CD14-positive monocyte (primary cell): ENCODE measurements around the gene FCRL5. TPM values are rescaled to one million over a fixed set of nuclear protein-coding genes. Genes with fewer than 3 reads are reported as not detected.

Experiments used
- DNase-seq, 3 donors: peaks; one replicate each; pipeline ENCODE4 v3.0.0-alpha.2; 2011 to 2022
- H2AFZ ChIP-seq: 2 replicates; pipeline ENCODE4 v1.6.0; 2012; ENCODE audit warnings: mild to moderate bottlenecking, low read depth, low read length, inconsistent platforms; ENCODE audit not compliant: insufficient read depth, poor library complexity, severe bottlenecking
- H3K27ac ChIP-seq, 2 donors: 1 replicate in 1 of 2; 2 replicates in 1 of 2; pipeline ENCODE4 v1.5.1; 2012 to 2013; ENCODE audit warnings: low read length in 2 of 2, control low read depth in 1 of 2, inconsistent platforms in 1 of 2, low read depth in 1 of 2, mild to moderate bottlenecking in 1 of 2
- H3K27me3 ChIP-seq, 2 donors: one replicate each; pipeline versions ENCODE4 v1.6.0 to v1.6.1; 2011 to 2013; ENCODE audit warnings: low read length in 2 of 2; ENCODE audit not compliant: control insufficient read depth in 2 of 2, insufficient read depth in 2 of 2
- H3K36me3 ChIP-seq, 2 donors: replicated peaks in 1 of 2; 1 replicate in 1 of 2; 2 replicates in 1 of 2; pipeline versions ENCODE4 v1.5.1 to v1.6.1; 2012 to 2013; ENCODE audit warnings: low read length in 2 of 2, control low read depth in 1 of 2, inconsistent platforms in 1 of 2, mild to moderate bottlenecking in 1 of 2; ENCODE audit not compliant: insufficient read depth in 2 of 2, control insufficient read depth in 1 of 2
- H3K4me1 ChIP-seq, 2 donors: 1 replicate in 1 of 2; 2 replicates in 1 of 2; pipeline versions ENCODE4 v1.5.1 to v1.6.1; 2012 to 2013; ENCODE audit warnings: low read length in 2 of 2, control low read depth in 1 of 2, inconsistent platforms in 1 of 2, mild to moderate bottlenecking in 1 of 2, moderate library complexity in 1 of 2; ENCODE audit not compliant: insufficient read depth in 2 of 2, control insufficient read depth in 1 of 2
- H3K4me2 ChIP-seq: replicated peaks from 2 replicates; pipeline ENCODE3; 2012; ENCODE audit warnings: low read length, moderate library complexity, mild to moderate bottlenecking; ENCODE audit not compliant: poor library complexity, severe bottlenecking; ENCODE audit errors: extremely low read depth
- H3K4me3 ChIP-seq, 3 experiments: fragments of 200-600 bp in 1 of 3; sonication (generic) in 1 of 3; replicated peaks in 1 of 3; 1 replicate in 2 of 3; 2 replicates in 1 of 3; pipeline ENCODE4 v1.5.1; 2011 to 2013; ENCODE audit warnings: low read length in 3 of 3, mild to moderate bottlenecking in 3 of 3, control low read depth in 2 of 3, low read depth in 2 of 3, inconsistent platforms in 1 of 3, moderate library complexity in 1 of 3
- H3K79me2 ChIP-seq: 2 replicates; pipeline ENCODE4 v1.6.0; 2012; ENCODE audit warnings: mild to moderate bottlenecking, control low read depth, inconsistent platforms, low read length, moderate library complexity; ENCODE audit not compliant: insufficient read depth
- H3K9ac ChIP-seq: 2 replicates; pipeline ENCODE4 v1.6.0; 2017; ENCODE audit warnings: low read length, mild to moderate bottlenecking; ENCODE audit not compliant: insufficient read depth, poor library complexity, severe bottlenecking
- H3K9me3 ChIP-seq, 2 donors: replicated peaks in 1 of 2; 1 replicate in 1 of 2; 2 replicates in 1 of 2; pipeline versions ENCODE4 v1.5.1 to v1.6.1; 2012 to 2013; ENCODE audit warnings: low read length in 2 of 2, control low read depth in 1 of 2; ENCODE audit not compliant: control insufficient read depth in 1 of 2, insufficient read depth in 1 of 2
- H4K20me1 ChIP-seq: 2 replicates; pipeline ENCODE4 v1.6.0; 2012; ENCODE audit warnings: mild to moderate bottlenecking, low read length, control low read depth, moderate library complexity; ENCODE audit not compliant: insufficient read depth
- H3K27ac Mint-ChIP-seq, 7 donors: one replicate each; pipeline ENCODE4 v1.8.0; 2020; ENCODE audit warnings: mild to moderate bottlenecking in 7 of 7, mixed read lengths in 7 of 7, moderate library complexity in 6 of 7, inconsistent platforms in 2 of 7
- H3K27me3 Mint-ChIP-seq, 3 donors: one replicate each; pipeline ENCODE4 v1.8.0; 2021 to 2022; ENCODE audit warnings: low read depth in 3 of 3, mild to moderate bottlenecking in 3 of 3, mixed read lengths in 3 of 3, moderate library complexity in 3 of 3, inconsistent platforms in 1 of 3
- H3K36me3 Mint-ChIP-seq, 2 donors: one replicate each; pipeline ENCODE4 v1.8.0; 2020; ENCODE audit warnings: mixed read lengths in 2 of 2, inconsistent platforms in 1 of 2, mild to moderate bottlenecking in 1 of 2
- H3K4me1 Mint-ChIP-seq: one replicate; pipeline ENCODE4 v1.8.0; 2020; ENCODE audit warnings: mild to moderate bottlenecking, mixed read lengths
- H3K4me3 Mint-ChIP-seq, 2 donors: one replicate each; pipeline ENCODE4 v1.8.0; 2020; ENCODE audit warnings: mild to moderate bottlenecking in 2 of 2, mixed read lengths in 2 of 2, moderate library complexity in 1 of 2
- H3K9me3 Mint-ChIP-seq, 7 donors: one replicate each; pipeline ENCODE4 v1.8.0; 2020 to 2022; ENCODE audit warnings: mixed read lengths in 7 of 7, mild to moderate bottlenecking in 6 of 7, moderate library complexity in 6 of 7, inconsistent platforms in 2 of 7
- CTCF ChIP-seq: fragments of 200-600 bp; IDR thresholded peaks from one replicate; pipeline ENCODE4 v1.8.0; 2022; ENCODE audit warnings: antibody characterized with exemption, mild to moderate bottlenecking
- WGBS: methylation state at CpG from one replicate; pipeline ENCODE4 v1.1.5; 2013; ENCODE audit warnings: missing lambda C conversion rate; ENCODE audit not compliant: insufficient coverage; 5-methylcytosine and 5-hydroxymethylcytosine counted together
- intact Hi-C, 2 donors: fragments of 100-400 bp; cut with micrococcal nuclease; formaldehyde crosslinking; loops; one replicate each; pipeline versions ENCODE4 v1.15.0 to v1.15.1; 2023
- polyA plus RNA-seq, 3 donors: library from polyadenylated mRNA; depleted of rRNA in 1 of 3; unstranded in 2 of 3; stranded (reverse) in 1 of 3; fragments of 300-500 nt in 2 of 3; fragments of >200 nt in 1 of 3; fragmentation: Illumina TruSeq in 2 of 3; gene quantifications; 1 replicate in 2 of 3; 2 replicates in 1 of 3; pipeline ENCODE4 v1.2.3, GENCODE V29; 2012 to 2021

FCRL5 gene
- polyA plus RNA-seq, 3 donors: 0.06 to 0.25 TPM; not detected in 1

GRCh38 chr1:157542676-157543075 is 9.6 kb downstream of the FCRL5 start:
- TF ChIP-seq CTCF: no peak
- no peak overlapping the region for H3K9ac ChIP-seq
- intact Hi-C loops: no loop called here
- no peak for DNase-seq
- H3K27me3 ChIP-seq: peaks cover 0 to 7% of the 10 kb centered on the region in 2 donors
- no peak overlapping the region for H3K4me3 ChIP-seq
- H3K4me3 Mint-ChIP-seq: no peak overlapping the region
- H2AFZ ChIP-seq: no peak overlapping the region
- H4K20me1 ChIP-seq: no peaks in the 10 kb centered on the region
- peaks cover 14 to 31% (median 19%) of the 10 kb centered on the region in 3 donors for H3K27me3 Mint-ChIP-seq
- peaks cover 0 to 9% (median under 1%) of the 10 kb centered on the region in 7 donors for H3K9me3 Mint-ChIP-seq
- no peak overlapping the region for H3K27ac ChIP-seq
- H3K79me2 ChIP-seq: no peaks in the 10 kb centered on the region
- no peaks in the 10 kb centered on the region for H3K9me3 ChIP-seq
- 83% methylated on average over 6 of the region's 6 CpGs for WGBS
- H3K4me2 ChIP-seq: no peak overlapping the region
- no peaks in the 10 kb centered on the region for H3K4me1 ChIP-seq
- H3K4me1 Mint-ChIP-seq: no peaks in the 10 kb centered on the region
- H3K36me3 ChIP-seq: no peaks in the 10 kb centered on the region
- H3K27ac Mint-ChIP-seq: no peak overlapping the region
- no peaks in the 10 kb centered on the region for H3K36me3 Mint-ChIP-seq

GRCh38 chr1:157540852-157541251 is 11.5 kb downstream of the FCRL5 start:
- Mint-ChIP-seq H3K27me3 (peaks cover 14 to 28% (median 14%) of the 10 kb centered on the region in 3 donors), H3K4me1 (no peaks in the 10 kb centered on the region), H3K36me3 (no peaks in the 10 kb centered on the region), H3K27ac (no peak overlapping the region), H3K4me3 (no peak overlapping the region), H3K9me3 (peaks cover 0 to 11% (median 6%) of the 10 kb centered on the region in 7 donors)
- H3K9me3 ChIP-seq: no peaks in the 10 kb centered on the region
- no peaks in the 10 kb centered on the region for H3K4me1 ChIP-seq
- TF ChIP-seq CTCF: no peak
- no peaks in the 10 kb centered on the region for H3K36me3 ChIP-seq
- intact Hi-C loops: no loop called here
- peaks cover 0 to 3% of the 10 kb centered on the region in 2 donors for H3K27me3 ChIP-seq
- no peak overlapping the region for H3K4me3 ChIP-seq
- H3K4me2 ChIP-seq: no peak overlapping the region
- DNase-seq: no peak
- H2AFZ ChIP-seq: no peak overlapping the region
- no peak overlapping the region for H3K9ac ChIP-seq
- no peaks in the 10 kb centered on the region for H4K20me1 ChIP-seq
- H3K79me2 ChIP-seq: no peaks in the 10 kb centered on the region
- WGBS: 100% methylated on average over 2 of the region's 3 CpGs
- no peak overlapping the region for H3K27ac ChIP-seq
